ENCODE results near the gene C15orf62.

The C15orf62 gene

GRCh38 chr15:40756938-40757337 lies 12.8 kb upstream of the C15orf62 start:
- DNase-seq: peak; percentile 73

DNA sequence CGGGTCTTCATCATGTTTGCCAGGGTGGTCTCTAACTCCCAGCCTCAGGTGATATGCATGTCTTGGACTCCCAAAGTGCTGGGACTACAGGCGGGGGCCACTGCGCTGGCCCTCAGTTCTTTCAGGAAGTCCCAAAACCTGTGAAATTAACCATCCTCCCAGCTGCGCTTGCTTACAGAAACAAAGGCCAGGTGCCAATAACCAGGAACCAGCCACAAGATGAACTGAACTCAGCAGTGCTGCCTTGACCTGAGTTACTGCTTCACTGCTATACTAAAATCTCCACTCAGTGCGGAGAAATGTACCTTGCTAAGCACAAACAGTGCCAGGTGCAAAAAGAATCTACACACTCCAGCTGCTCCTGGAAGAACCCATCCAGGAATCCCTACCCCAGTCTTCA lies 9.8 kb upstream of the C15orf62 start:
- DNase-seq: no peak

DNA sequence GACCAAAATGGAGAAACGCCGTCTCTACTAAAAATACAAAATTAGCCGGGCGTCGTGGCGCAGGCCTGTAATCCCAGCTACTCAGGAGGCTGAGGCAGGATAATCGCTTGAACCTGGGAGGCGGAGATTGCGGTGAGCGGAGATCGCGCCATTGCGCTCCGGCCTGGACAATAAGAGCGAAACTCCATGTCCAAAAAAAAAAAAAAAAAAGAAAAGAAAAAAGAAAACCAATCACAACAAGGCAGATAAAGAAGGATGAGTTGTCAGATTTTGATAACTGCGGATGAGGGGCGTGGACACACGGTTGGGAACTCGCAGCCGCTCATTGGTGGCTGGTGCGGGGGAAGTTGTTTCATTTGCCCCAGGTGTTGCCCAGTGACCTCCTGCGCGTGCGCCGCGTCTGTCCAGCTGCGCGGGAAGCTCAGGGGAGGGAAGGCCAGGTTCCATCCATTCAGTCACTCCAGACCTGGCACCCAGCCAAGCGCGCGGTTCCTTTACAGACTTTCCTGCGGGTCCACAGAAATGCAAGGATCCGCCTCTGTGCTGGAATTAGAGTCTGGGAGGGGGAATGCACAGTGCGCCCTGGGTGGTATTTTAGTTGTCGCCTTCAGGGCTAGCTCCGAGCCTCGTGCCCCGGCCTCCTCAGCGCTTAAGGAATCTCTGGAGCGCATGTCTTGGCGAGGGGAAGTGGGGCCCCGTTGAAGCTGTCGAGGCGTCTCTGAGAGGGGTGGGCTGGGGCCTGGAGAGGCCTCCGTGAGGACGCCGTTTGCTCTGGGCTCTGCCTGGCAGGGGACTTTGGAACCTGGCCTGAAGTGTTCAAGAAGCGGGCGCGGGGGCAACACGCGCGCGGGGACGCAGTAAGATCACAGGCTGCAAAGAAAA lies 6.6 kb upstream of the C15orf62 start:
- peak; percentile 69 for DNase-seq

DNA sequence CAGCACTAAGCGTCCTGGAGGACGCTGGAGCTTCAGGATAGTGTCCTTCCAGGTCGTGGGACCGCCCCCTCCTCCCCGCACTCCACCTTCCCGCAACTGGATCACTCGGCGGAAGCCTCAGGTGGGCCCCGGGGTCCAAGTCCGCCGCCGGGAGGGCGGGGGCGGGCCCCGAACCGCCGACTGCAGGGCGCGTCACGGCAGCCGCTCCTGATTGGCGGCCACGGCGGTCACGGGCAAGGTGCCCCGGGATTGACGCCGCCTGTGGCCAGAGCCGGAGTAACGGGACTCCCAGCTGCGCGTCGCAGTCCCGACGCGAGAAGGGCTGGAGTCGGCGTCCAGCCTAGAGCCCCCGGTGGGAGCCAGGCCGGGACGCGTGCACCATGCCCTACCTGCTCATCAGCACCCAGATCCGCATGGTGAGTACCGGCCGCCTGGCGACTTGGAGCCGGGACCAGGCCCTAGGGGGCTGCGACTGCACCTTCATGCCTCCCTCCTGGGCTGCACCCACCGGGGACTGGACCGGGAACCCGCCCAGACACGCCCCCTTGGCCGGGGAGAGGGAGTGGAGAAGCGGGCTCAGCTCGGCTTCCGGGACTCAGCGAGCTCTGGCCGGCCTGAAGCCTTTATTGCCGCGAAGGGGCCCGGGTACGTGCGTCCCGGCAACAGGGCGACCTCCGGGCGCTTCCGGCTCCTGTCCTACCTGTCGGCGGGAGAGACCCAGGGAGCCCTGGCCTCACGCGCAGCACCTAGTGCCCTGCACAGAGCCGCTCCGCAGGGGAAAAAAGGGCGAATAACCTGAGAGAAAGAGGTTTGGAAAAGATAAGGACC lies 5.8 kb upstream of the C15orf62 start, which contains the start of gene GCHFR:
TSS of gene GCHFR (plus strand) at position 268 of the 828 bp plus-strand sequence. CDS start at position 381, 113 bp downstream.
- peak; percentile 90 for DNase-seq

GRCh38 chr15:40764629-40765103 lies 5.1 kb upstream of the C15orf62 start:
- no peak for DNase-seq

- no peak for DNase-seq
Measured at GRCh38 chr15:40766194-40766815, 3.5 kb upstream of the C15orf62 start.

GRCh38 chr15:40766906-40767837 lies 2.6 kb upstream of the C15orf62 start:
- DNase-seq: peak; percentile 86

GRCh38 chr15:40767838-40768500 lies 1.8 kb upstream of the C15orf62 start:
- no peak for DNase-seq

- no peak for DNase-seq
Measured at GRCh38 chr15:40768521-40769273, 1.1 kb upstream of the C15orf62 start.

DNA sequence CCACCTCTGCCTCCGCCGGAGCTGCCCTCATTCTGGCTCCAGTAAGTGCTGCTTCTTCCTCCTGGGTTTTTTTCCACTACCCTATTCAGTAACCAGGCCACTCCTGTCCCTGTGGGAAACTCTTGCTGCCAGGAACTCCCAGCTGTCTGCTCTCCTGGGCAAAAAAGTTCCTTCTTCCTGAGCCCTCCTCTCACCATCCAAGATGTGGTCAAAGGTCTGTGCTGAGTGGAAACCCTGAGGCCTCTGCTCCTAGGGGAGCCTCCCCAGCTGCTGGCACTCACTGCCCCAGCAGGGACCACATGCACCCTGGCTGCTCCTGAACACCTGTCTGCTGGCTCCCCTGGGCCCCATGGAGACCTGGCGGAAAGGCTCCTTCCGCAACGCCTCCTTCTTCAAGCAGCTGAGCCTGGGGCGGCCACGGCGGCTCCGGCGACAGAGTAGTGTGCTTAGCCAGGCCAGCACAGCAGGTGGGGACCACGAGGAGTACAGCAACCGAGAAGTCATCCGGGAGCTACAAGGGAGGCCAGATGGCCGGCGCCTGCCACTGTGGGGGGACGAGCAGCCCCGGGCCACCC lies 454 bp downstream of the C15orf62 start:
- no peak for DNase-seq

DNA sequence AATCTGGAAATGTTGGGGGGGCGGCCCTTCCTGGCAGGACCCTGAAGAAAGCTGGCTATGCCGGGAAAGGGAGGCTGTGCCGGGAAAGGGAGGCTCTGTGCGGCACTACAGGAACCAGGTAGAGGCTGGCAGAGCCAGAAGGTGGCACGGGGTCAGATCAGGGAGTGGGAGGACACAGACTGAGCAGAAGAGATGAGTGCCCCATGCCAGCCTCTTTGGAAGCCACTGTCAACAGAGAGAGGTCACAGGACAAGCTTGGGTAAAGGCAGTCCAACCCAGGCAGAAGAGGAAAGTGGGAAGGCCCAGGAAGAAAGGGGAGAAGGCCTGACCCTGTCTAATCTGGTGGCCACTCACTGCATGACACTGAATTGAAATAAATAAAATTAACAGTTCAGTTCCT lies 1.5 kb downstream of the C15orf62 start:
- DNase-seq: no peak

GRCh38 chr15:40772014-40772413 lies 2.2 kb downstream of the C15orf62 start:
- no peak for DNase-seq

DNA sequence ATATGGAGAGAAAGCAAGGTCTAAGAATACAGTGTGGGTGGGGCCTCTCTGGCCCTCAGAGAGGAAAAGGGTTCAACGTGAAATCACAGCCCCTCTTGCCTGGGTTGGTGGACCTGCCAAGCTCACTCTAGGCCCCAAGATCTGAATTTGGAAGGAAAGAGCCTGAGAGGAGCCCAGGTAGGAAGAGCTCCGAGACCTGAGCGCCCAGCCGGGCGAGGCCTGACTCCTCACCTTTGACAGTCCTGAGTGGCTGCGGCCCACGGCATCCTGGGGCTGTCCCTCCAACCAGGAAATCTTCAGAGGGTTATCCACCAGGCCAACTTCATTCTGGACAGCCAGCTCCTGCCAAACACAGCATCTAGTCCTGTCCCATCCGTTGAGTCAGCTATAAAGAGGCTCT lies 3.7 kb downstream of the C15orf62 start:
- DNase-seq: no peak

- DNase-seq: no peak
Measured at GRCh38 chr15:40773902-40774301, 4.1 kb downstream of the C15orf62 start.

DNA sequence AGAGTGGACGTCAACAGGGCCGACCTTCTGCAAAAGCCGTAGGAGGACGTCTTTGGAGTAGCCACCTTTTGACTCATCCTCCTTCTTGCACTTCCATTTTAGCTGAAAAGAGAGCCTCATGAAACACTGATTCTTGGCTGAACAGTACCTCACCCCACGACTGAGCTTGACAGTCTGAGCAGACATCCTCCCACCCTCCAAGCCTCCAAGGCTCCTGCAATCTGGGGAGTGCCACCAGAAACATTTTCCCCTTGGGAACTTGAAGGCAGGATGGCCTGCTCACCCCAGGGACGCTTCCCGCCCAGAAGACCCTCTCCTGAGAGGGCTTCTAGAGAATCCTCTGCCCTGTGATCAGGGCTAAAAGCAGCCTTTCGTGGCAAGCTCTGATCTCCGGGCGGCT lies 5.2 kb downstream of the C15orf62 start:
- DNase-seq: no peak

- no peak for DNase-seq
Measured at GRCh38 chr15:40775740-40776536, 6.2 kb downstream of the C15orf62 start.

DNA sequence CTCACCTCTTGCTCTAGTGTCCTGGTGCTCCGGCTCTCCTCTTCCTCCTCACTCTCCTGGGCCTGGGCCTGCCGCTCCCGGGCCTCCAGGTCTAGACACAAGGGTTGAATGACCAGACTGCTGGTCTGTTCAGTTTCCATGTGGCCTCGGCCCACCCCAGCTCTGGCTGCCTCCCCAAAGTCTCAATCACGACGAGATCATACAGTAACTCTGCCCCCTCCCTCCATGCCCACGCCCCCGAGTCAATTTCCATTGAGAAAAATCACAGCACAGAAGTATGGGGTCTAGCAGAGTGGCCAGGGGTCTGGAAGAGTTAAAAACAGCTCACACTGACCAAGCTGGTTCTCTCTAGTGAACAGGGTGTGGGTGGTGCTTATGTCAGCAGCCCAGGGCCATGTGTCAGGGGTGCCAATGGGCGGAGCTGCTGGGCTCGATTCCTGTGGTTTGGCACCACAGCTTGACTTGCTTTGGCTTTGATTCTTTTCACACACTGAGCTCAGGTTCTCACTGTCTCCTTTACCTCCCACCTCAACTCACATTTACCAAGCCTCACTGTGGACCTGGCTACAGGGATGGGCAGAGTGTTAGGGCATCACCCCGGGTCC lies 6.9 kb downstream of the C15orf62 start:
- no peak for DNase-seq

DNA sequence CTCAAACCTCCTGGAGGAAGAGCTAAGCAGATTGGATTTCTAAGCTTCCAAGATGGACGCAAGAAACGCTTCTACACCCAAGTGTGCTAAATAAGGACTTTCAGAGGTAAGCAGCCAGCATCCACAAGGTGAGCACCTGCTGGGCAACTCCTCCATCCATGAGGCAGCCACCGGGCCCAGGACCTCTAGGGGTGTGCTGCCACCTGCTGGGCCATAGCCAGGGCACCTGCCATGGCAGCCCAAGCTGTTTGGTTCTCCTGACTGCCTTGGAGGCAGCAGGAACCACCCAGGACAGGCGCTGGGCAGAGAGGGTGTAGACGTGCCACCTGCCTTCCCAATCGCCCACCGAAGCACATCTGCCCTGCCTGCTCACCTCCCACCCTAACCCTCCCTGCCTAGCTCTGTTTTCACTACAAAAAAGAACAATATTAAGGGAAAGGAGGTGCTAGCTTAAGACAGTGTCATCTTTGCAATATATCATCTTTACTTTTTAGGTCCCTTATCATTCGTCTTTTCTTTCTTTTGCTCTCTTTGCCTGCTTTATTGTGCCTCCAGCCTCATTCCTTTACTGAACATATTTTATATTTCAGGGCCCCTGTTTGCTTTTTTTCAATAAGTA lies 12.9 kb downstream of the C15orf62 start:
- peak; percentile 90 for DNase-seq

GRCh38 chr15:40785164-40785563 lies 15.4 kb downstream of the C15orf62 start:
- DNase-seq: no peak
